Stimulated activated effector memory CD8-positive, alpha-beta T cell treated with anti-CD3 and anti-CD28 coated beads, Interleukin-12 subunit alpha, Interleukin-12 subunit beta, amount 100 ng/mL, for 72 hours (primary cell): ENCODE data around the gene CCDC171.
A peak's percentile ranks its signal among the peaks of the same experiment; 100 is the strongest.

Source experiments
- ATAC-seq: fragments of 150-1000 bp; cut with Tn5 transposase; 2 replicates; pipeline ENCODE4 v1.10.0; 2021
- DNase-seq, 2 donors: peaks; one replicate each; pipeline ENCODE4 v3.0.0; 2021 to 2022; ENCODE audit warnings: low spot score in 2 of 2
- H3K27ac Mint-ChIP-seq: one replicate; pipeline ENCODE4 v1.8.0; 2022; ENCODE audit warnings: mild to moderate bottlenecking, mixed read lengths
- H3K36me3 Mint-ChIP-seq: one replicate; pipeline ENCODE4 v1.8.0; 2022; ENCODE audit warnings: mild to moderate bottlenecking, mixed read lengths
- H3K4me1 Mint-ChIP-seq: one replicate; pipeline ENCODE4 v1.8.0; 2022; ENCODE audit warnings: mixed read lengths
- H3K4me3 Mint-ChIP-seq: one replicate; pipeline ENCODE4 v1.8.0; 2022; ENCODE audit warnings: mild to moderate bottlenecking, mixed read lengths
- H3K9me3 Mint-ChIP-seq: one replicate; pipeline ENCODE4 v1.8.0; 2022; ENCODE audit warnings: mixed read lengths

Gene CCDC171

DNA sequence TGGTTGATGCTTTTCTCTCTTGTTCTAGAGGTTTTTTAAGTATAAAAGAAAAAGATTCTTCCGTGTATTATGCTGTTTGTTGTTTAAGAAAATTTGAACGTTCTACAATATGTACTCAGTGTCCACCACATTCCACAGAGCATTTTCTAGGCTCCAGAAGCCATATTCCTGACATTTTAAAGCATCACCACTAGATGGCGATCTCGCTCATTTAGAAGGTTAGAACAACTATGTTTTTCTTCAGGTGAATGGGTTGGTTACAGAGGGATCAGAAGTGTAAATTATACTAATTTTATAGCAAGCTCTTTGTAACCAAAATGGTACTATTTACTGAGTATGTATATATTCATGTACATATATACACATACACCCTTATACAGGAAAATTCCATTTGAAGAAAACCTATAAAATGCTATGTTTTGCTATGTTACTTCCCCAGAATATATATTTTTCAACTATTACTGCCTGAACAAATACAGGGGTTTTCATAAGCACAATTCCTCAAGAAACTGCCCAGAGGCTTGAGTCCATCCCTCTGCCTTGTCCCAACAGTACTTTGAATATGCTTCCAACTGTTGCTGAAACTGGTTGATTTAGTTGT lies 284.3 kb downstream of the CCDC171 start:
- no peak overlapping the region for H3K4me3 Mint-ChIP-seq
- H3K36me3 Mint-ChIP-seq: no peaks in the 10 kb centered on the region
- no peaks in the 10 kb centered on the region for H3K9me3 Mint-ChIP-seq
- no peak overlapping the region for H3K27ac Mint-ChIP-seq
- H3K4me1 Mint-ChIP-seq: no peaks in the 10 kb centered on the region
- peak; percentile 37 for ATAC-seq
- no peak for DNase-seq

DNA sequence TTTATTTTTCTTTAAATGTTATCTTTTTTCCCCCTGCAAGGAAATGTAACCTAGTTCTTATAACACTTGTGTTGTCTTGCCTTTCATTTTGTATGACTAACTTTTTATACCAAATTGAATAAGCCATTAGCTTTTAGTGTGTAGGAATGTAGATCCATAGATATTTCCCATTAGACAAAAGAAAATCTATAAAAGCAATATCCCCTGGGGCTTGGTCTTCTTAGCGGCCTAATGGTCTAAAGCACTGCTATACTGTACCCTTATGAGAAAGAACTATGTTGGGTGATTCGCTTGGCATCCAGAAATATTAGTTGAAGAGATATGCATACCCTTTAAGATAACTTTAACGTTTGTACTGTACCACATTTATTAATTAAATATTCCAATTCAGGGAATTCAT lies 289.2 kb downstream of the CCDC171 start:
- no peak overlapping the region for H3K4me3 Mint-ChIP-seq
- no peaks in the 10 kb centered on the region for H3K9me3 Mint-ChIP-seq
- no peaks in the 10 kb centered on the region for H3K4me1 Mint-ChIP-seq
- H3K27ac Mint-ChIP-seq: no peak overlapping the region
- H3K36me3 Mint-ChIP-seq: no peaks in the 10 kb centered on the region
- ATAC-seq (no peak), DNase-seq (no peak)

DNA sequence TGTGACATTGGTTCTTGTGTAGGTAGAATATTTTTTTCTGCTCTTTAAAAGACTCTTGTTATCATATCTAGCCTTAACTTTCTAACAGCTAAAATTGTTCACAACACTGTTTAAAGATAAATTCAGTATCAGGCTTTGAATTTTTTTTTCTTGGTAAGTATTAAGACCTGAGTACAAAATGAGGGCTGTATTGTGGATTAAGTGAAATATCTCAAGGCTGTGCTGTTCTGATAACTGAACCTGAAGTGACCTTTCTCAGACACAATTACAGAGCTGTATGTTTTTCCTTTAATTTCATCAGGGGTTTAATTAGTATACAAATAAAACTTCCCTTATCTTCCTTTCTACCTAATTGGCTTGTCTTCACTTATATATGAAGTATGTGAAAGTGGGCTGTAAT lies 290.5 kb downstream of the CCDC171 start:
- H3K4me1 Mint-ChIP-seq: no peaks in the 10 kb centered on the region
- ATAC-seq (no peak), DNase-seq (no peak)
- H3K4me3 Mint-ChIP-seq: no peak overlapping the region
- H3K36me3 Mint-ChIP-seq: no peaks in the 10 kb centered on the region
- no peaks in the 10 kb centered on the region for H3K9me3 Mint-ChIP-seq
- H3K27ac Mint-ChIP-seq: no peak overlapping the region

DNA sequence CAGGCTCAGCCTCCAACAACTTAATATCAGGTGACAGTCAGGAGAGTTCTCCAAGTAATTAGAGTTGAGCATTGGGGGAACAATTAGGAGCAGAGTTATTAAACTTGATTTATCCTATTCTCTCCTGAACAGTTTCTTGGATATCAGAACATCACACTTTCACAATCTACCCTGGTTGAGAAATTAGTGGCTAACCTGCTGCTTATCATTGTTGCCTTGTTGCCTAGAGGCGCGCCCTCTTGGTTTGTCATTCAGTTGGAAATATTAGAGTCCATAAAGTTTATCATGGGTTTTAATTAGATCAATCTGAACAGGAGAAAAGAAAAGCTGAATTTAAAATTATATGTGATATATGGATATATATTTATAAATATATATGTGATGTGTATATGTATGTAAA lies 291.1 kb downstream of the CCDC171 start:
- no peak for DNase-seq
- H3K36me3 Mint-ChIP-seq: no peaks in the 10 kb centered on the region
- H3K4me1 Mint-ChIP-seq: no peaks in the 10 kb centered on the region
- no peak for ATAC-seq
- H3K4me3 Mint-ChIP-seq: no peak overlapping the region
- no peak overlapping the region for H3K27ac Mint-ChIP-seq
- no peaks in the 10 kb centered on the region for H3K9me3 Mint-ChIP-seq

DNA sequence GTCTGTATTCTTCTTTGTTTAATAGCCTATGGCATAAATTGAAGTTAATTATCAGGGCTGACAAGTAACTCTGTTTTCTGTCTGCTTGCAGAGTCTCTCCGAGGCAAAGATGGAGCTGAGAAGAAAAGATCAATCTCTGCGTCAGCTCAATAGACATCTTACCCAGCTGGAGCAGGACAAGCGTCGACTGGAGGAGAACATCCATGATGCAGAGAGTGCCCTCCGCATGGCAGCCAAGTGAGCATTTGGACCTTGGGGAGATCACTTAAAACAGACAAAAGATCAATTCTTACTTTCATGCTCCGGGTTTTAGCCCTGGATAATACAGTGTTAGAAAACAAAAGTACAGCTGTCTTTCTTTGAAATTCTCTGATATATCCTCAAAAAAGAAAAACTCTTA lies 293.8 kb downstream of the CCDC171 start:
- Mint-ChIP-seq H3K36me3 (no peaks in the 10 kb centered on the region), H3K27ac (no peak overlapping the region), H3K4me1 (no peaks in the 10 kb centered on the region), H3K9me3 (no peaks in the 10 kb centered on the region), H3K4me3 (no peak overlapping the region)
- no peak for DNase-seq
- ATAC-seq: no peak

DNA sequence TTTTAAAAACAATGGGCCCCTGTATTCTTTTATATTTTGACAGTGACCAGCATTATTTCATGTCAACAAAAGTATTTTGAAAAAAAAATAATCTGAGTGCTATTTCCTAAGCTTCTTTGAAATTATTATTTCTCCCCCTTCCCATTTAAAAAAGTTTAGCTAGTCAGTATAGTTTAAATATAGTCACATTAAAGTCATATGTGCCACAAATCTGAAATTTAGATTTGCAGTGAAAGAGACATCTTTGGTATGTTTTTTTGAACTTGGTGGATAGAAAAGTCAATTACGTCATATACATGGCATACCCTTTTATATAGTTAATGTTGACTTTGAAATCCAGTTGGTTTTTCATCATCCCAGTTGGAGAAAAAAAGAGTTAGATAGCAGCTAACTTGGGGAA lies 297.0 kb downstream of the CCDC171 start:
- Mint-ChIP-seq H3K4me3 (no peak overlapping the region), H3K9me3 (peaks cover 3% of the 10 kb centered on the region), H3K4me1 (no peaks in the 10 kb centered on the region), H3K27ac (no peak overlapping the region), H3K36me3 (no peaks in the 10 kb centered on the region)
- ATAC-seq (no peak), DNase-seq (no peak)

DNA sequence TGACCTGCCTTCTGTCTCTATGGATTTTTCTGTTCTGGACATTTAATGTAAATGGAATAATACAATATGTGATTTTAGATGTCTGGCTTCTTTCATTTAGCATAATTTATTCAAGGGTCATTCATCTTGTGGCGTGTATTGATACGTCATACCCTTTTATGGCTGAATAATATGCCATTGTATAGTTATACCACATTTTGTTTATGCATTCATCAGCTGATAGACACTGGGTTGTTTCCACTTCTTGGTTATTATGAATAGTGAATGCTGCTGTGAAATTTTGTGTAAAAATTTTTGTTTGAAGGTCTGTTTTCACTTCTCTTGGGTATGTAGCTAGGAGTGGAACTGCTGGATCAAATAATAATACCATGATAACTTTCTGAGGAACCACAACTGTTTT lies 298.9 kb downstream of the CCDC171 start:
- H3K4me3 Mint-ChIP-seq: no peak overlapping the region
- H3K27ac Mint-ChIP-seq: no peak overlapping the region
- H3K36me3 Mint-ChIP-seq: no peaks in the 10 kb centered on the region
- DNase-seq (no peak), ATAC-seq (no peak)
- H3K9me3 Mint-ChIP-seq: peaks cover 6% of the 10 kb centered on the region
- H3K4me1 Mint-ChIP-seq: no peaks in the 10 kb centered on the region

DNA sequence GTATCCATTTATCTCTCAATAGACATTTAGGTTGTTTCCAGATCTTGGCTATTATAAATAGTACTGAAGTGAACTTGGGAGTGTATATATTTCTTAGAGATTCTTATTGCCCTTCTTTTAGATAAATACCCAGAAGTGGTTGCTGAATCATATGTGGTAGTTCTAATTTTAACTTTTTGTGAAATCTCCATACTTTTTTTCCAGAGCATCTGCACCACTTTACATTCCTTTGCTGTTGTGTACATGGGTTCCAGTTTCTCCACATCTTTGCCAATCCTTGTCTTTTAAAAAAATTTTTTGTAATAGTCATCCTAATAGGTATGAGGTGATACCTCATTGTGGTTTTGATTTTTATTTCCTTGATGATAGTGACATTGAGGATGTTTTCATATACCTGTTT lies 303.7 kb downstream of the CCDC171 start:
- Mint-ChIP-seq H3K36me3 (no peaks in the 10 kb centered on the region), H3K4me3 (no peak overlapping the region), H3K4me1 (no peaks in the 10 kb centered on the region), H3K27ac (no peak overlapping the region), H3K9me3 (peaks cover 6% of the 10 kb centered on the region)
- DNase-seq (no peak), ATAC-seq (no peak)

DNA sequence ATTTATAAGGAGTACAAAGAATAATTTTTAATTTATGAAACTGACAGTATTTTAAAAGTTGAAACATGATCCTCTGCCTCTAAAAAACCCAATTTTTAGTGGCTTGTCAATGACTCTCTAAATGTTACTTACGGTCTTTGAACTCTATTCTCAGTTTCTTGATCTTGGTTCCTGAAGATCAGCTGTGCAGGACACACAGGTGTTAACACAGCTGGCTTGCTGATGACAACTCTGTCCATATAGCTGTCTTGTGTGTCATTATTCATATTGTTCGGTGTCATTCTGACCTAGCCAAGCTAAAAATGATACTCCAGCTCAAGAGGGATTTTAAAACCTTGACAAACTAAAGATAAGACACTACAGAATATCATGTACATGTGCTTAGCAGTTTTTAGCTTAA lies 314.5 kb downstream of the CCDC171 start:
- H3K27ac Mint-ChIP-seq: no peak overlapping the region
- no peaks in the 10 kb centered on the region for H3K4me1 Mint-ChIP-seq

DNA sequence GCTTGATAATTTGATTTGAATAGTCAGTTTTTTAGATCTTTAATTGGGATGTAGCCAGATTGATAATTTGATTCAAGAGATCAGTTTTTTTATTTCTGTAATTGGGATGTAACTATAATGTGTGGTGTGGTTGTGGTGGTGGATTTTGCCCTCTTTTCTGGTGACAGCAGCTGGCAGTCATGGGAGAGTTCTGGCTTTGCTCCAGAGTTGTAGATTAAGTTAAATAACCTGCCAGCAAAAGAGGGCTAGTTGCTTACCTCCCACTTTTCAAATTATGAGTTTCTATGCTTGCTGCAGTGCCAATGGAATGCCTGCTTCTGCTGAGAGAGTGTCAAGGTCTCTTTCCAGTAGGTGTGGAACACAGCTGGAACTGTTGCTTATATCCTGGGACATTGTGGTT lies 315.1 kb downstream of the CCDC171 start:
- Mint-ChIP-seq H3K27ac (no peak overlapping the region), H3K4me1 (no peaks in the 10 kb centered on the region), H3K9me3 (no peaks in the 10 kb centered on the region), H3K36me3 (no peaks in the 10 kb centered on the region), H3K4me3 (no peak overlapping the region)
- DNase-seq (no peak), ATAC-seq (no peak)

More for the DNA sequence above, 314.5 kb downstream of the CCDC171 start:
- Mint-ChIP-seq H3K9me3 (peaks cover 1% of the 10 kb centered on the region), H3K4me3 (no peak overlapping the region), H3K36me3 (no peaks in the 10 kb centered on the region)
- DNase-seq (no peak), ATAC-seq (no peak)

DNA sequence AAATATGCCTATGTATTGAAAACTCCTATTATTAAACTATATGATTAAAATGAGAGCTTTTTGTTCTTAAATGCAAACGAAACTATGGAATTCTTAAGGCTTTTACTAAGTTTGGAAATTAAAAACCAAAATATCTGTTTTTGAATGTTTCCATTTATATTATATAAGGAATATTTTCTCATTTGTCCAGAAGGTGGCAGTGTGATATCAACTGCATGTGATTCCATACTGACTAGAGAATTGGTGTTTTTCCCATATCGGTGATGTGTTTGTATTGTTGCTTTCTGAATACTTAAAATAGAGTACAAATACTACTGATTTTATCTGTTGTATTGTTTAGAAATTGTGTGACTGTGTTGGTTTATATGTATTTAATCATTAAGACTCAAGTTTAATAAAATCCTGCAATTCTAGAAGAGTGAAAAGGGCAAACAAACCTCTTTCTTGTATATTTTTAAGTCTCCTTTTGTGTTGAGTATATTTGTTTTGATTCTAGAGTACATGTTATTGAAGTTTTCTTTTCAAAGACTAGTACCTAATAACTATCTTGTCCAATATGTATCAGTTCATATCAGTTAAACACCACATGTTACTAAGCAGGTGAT lies 320.8 kb downstream of the CCDC171 start:
- no peaks in the 10 kb centered on the region for H3K4me1 Mint-ChIP-seq
- DNase-seq (no peak), ATAC-seq (no peak)
- H3K4me3 Mint-ChIP-seq: no peak overlapping the region
- no peak overlapping the region for H3K27ac Mint-ChIP-seq
- H3K36me3 Mint-ChIP-seq: no peaks in the 10 kb centered on the region
- no peaks in the 10 kb centered on the region for H3K9me3 Mint-ChIP-seq

DNA sequence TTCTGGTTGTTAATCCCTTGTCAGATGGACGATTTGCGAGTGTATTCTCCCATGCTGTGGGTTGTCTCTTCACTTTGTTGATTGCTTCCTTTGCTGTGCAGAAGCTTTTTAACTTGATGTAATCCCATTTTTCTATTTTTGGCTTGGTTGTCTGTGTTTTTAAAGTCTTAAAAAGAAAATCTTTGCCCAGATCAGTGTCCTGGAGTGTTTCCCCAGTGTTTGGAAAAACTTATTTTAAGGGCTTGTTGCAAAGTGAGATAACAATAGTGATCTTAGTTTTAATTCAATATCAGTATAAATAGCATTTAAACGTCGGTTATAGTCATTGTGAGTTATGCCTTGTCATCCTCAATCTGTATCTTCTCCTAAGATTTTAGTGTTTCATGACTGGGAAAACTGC lies 329.5 kb downstream of the CCDC171 start:
- no peak for ATAC-seq

DNA sequence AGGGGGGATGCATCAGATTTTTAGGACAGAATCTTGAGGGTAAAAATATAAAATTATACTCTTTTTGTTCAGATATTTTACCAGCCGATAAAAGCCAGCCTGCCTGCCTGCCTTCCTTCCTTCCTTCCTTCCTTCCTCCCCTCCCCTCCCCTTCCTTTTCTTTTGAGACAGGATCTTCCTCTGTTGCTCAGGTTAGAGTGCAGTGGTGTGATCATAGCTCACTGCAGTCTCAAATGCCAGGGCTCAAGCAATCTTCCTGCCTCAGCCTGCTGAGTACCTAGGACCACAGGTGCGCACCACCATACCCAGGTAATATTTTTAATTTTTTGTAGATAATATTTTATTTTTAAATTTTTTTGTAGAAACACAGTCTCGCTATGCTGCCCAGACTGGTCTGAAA lies 330.0 kb downstream of the CCDC171 start:
- H3K27ac Mint-ChIP-seq: no peak overlapping the region

More for the DNA sequence above, 329.5 kb downstream of the CCDC171 start:
- no peaks in the 10 kb centered on the region for H3K9me3 Mint-ChIP-seq
- H3K27ac Mint-ChIP-seq: no peak overlapping the region
- DNase-seq: no peak
- no peaks in the 10 kb centered on the region for H3K4me1 Mint-ChIP-seq
- no peaks in the 10 kb centered on the region for H3K36me3 Mint-ChIP-seq
- no peak overlapping the region for H3K4me3 Mint-ChIP-seq

DNA sequence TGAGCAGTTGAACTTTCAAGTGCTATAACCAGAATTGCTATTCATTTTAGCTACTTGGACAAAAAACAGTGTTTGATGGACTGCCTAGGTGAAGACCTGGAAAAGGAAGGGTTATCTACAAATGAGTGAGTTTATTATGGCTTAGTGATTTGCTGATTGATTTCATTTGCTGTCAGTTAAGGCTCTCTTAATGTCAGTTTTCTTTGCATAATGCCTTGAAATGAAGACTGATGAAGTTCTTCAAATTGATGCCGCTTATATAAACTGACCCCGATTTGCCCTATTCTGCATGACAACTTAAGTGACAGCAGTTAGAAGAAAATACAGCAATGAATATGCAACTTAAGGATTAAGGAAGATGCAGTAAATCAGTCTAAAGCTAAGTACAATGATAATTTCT lies 332.6 kb downstream of the CCDC171 start:
- no peak overlapping the region for H3K27ac Mint-ChIP-seq
- no peak for DNase-seq
- H3K4me1 Mint-ChIP-seq: no peaks in the 10 kb centered on the region
- no peaks in the 10 kb centered on the region for H3K36me3 Mint-ChIP-seq
- peaks cover 3% of the 10 kb centered on the region for H3K9me3 Mint-ChIP-seq
- ATAC-seq: no peak
- H3K4me3 Mint-ChIP-seq: no peak overlapping the region

More for the DNA sequence above, 330.0 kb downstream of the CCDC171 start:
- no peaks in the 10 kb centered on the region for H3K4me1 Mint-ChIP-seq
- H3K9me3 Mint-ChIP-seq: no peaks in the 10 kb centered on the region
- no peak for DNase-seq
- H3K4me3 Mint-ChIP-seq: no peak overlapping the region
- ATAC-seq: no peak
- no peaks in the 10 kb centered on the region for H3K36me3 Mint-ChIP-seq

DNA sequence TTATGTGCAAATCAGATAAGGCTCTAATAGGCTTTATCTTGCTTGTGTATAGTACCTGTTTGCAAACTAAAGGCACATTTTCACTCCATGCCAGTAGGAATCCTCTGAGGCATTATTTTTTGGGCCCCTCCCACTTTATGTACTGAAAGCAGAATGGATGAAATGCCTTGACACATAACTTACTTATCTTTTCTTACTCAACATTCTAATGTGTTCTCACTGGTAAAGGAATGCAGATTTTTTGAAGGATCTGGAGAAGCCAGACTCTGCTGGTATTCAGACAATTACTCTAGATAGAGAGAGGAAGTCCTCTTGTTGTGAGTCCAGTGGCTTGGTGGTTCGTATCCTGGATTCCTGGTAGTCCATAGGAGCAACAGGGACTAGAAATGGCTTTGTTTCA lies 336.7 kb downstream of the CCDC171 start:
- H3K9me3 Mint-ChIP-seq: peaks cover 12% of the 10 kb centered on the region
- ATAC-seq: no peak
- no peak overlapping the region for H3K4me3 Mint-ChIP-seq
- H3K4me1 Mint-ChIP-seq: no peaks in the 10 kb centered on the region
- no peaks in the 10 kb centered on the region for H3K36me3 Mint-ChIP-seq
- DNase-seq: no peak
- no peak overlapping the region for H3K27ac Mint-ChIP-seq

DNA sequence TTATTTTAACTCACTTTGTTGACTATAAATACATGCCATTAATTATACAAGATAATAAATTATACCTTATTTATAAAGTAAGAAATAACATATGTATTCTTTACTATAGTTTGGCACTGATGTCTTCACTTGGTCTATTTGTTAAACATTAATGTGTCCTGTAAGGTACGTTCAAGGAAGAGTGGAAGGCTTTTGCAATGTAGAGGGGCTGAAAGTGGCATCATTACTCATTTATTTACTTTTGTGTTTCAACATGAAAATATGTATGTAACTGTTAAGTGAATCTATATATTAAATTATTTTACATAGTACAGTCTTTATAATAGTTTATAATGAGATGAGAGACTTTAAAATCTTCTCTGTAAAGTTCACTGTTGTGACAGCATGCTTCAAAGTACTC lies 348.7 kb downstream of the CCDC171 start:
- H3K27ac Mint-ChIP-seq: no peak overlapping the region
- DNase-seq: no peak
- H3K4me1 Mint-ChIP-seq: no peaks in the 10 kb centered on the region
- no peak overlapping the region for H3K4me3 Mint-ChIP-seq
- no peak for ATAC-seq
- H3K9me3 Mint-ChIP-seq: peaks cover 10% of the 10 kb centered on the region
- no peaks in the 10 kb centered on the region for H3K36me3 Mint-ChIP-seq

DNA sequence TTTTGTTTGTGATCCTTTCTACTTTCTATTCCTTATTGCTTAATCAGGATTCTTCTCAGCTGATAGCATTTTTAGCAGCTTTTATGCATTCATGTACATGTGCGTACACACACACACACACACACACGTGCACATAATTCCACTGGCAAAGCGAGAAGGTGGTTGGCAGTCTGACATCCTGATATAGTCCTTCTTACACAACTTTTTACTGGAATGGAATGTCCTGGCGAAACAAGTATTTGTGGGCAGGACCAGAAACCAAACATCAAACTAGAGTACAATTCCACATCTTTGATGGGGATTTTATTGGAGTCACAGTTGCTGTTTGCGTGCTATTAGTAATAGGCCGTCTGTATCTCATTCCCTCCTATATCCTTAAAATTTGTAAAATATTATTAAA lies 356.5 kb downstream of the CCDC171 start:
- Mint-ChIP-seq H3K4me1 (no peaks in the 10 kb centered on the region), H3K9me3 (peaks cover 16% of the 10 kb centered on the region), H3K27ac (no peak overlapping the region), H3K4me3 (no peak overlapping the region), H3K36me3 (no peaks in the 10 kb centered on the region)
- ATAC-seq: no peak
- DNase-seq: no peak
